ENCODE data around the gene ADH5.
"Not testable (repeated sequence)": the region's sequence is repeated elsewhere in the genome, so short reads cannot be mapped to it uniquely, and the experiment has no call there.

The ADH5 gene

GRCh38 chr4:99028187-99028586 lies 60.4 kb downstream of the ADH5 start:
- no peak for DNase-seq

- DNase-seq, result no peak
These were observed 61.3 kb downstream of the ADH5 start for GRCh38 chr4:99027304-99027703.

- DNase-seq, result no peak
These were observed 63.1 kb downstream of the ADH5 start for GRCh38 chr4:99025506-99025905.

GRCh38 chr4:99024481-99025275 lies 63.9 kb downstream of the ADH5 start:
- DNase-seq, result no peak

GRCh38 chr4:99023800-99024251 lies 64.8 kb downstream of the ADH5 start:
- DNase-seq, result not testable (repeated sequence)

- no peak for DNase-seq
These were observed 66.0 kb downstream of the ADH5 start for GRCh38 chr4:99022566-99022965.

- DNase-seq, result no peak
These were observed 67.2 kb downstream of the ADH5 start for GRCh38 chr4:99021386-99021785.
